K562 (cell line): ENCODE results near the gene DHDDS. TPM values are rescaled to one million over a fixed set of nuclear protein-coding genes. Genes with fewer than 3 reads are reported as not detected.

Experiments
- ATF6 ChIP-seq: sonication (generic); formaldehyde crosslinking; IDR thresholded peaks from 2 replicates; pipeline ENCODE4 v1.4.0; 2020; ENCODE audit warnings: mild to moderate bottlenecking, missing genetic modification reagents
- BRD4 ChIP-seq: fragments of 200-600 bp; sonication (generic); IDR thresholded peaks from 2 replicates; pipeline ENCODE4 v1.6.1; 2017; ENCODE audit warnings: inconsistent platforms
- CBX1 ChIP-seq: sonication (generic); IDR thresholded peaks from 2 replicates; pipeline ENCODE4 v1.6.1; 2016; ENCODE audit warnings: antibody characterized with exemption, low read depth, mild to moderate bottlenecking
- CCAR2 ChIP-seq: fragments of 200-400 bp; formaldehyde crosslinking; IDR thresholded peaks from 2 replicates; pipeline ENCODE4 v1.6.1; 2017; ENCODE audit warnings: mild to moderate bottlenecking, low read depth, low read length
- CHD1 ChIP-seq: fragments of 200-600 bp; sonication (generic); IDR thresholded peaks from one replicate; pipeline ENCODE4 v1.6.1; 2012; ENCODE audit warnings: mild to moderate bottlenecking, moderate library complexity, low read length, inconsistent platforms
- ETV6 ChIP-seq, 3 experiments: fragments of 150-350 bp in 1 of 3; sonication (generic) in 1 of 3; formaldehyde crosslinking in 1 of 3; IDR thresholded peaks; 2 replicates each; pipeline versions ENCODE4 v1.6.1 to v1.8.0; 2014 to 2022; ENCODE audit warnings: borderline replicate concordance in 2 of 3, low read depth in 2 of 3, antibody characterized with exemption in 1 of 3, low read length in 1 of 3, mild to moderate bottlenecking in 1 of 3, missing genetic modification reagents in 1 of 3
- HMG20A ChIP-seq: fragments of 450-650 bp; formaldehyde crosslinking; conservative IDR thresholded peaks from 2 replicates; pipeline ENCODE4 v1.4.0; 2020; ENCODE audit warnings: mild to moderate bottlenecking, mixed read lengths
- KDM2B ChIP-seq: fragments of 250-450 bp; sonication (Bioruptor Pico); IDR thresholded peaks from 2 replicates; pipeline ENCODE4 v1.8.0; 2021; ENCODE audit warnings: mild to moderate bottlenecking, moderate library complexity
- NCOR1 ChIP-seq: fragments of 450-650 bp; IDR thresholded peaks from 2 replicates; pipeline ENCODE4 v1.6.1; 2016; ENCODE audit warnings: mild to moderate bottlenecking, moderate library complexity
- NFXL1 ChIP-seq: fragments of 450-650 bp; formaldehyde crosslinking; IDR thresholded peaks from 2 replicates; pipeline ENCODE4 v1.4.0; 2021; ENCODE audit warnings: mild to moderate bottlenecking
- POLR3A ChIP-seq: IDR thresholded peaks from 2 replicates; pipeline ENCODE4 v1.6.1; 2011; ENCODE audit warnings: borderline replicate concordance, mild to moderate bottlenecking, moderate library complexity; ENCODE audit not compliant: insufficient read length, insufficient read depth; ENCODE audit errors: extremely low read depth
- PREB ChIP-seq: sonication (generic); formaldehyde crosslinking; IDR thresholded peaks from 2 replicates; pipeline ENCODE4 v1.8.1; 2023; ENCODE audit warnings: mild to moderate bottlenecking, missing genetic modification reagents
- RBBP5 ChIP-seq: fragments of 200-600 bp; sonication (generic); IDR thresholded peaks from 2 replicates; pipeline ENCODE4 v1.6.1; 2012; ENCODE audit warnings: borderline replicate concordance, mild to moderate bottlenecking, low read length, control low read depth, inconsistent platforms; ENCODE audit not compliant: insufficient read depth, poor library complexity, severe bottlenecking
- SFPQ ChIP-seq: fragments of 200-400 bp; formaldehyde crosslinking; IDR thresholded peaks from 2 replicates; pipeline ENCODE4 v1.6.1; 2017; ENCODE audit warnings: mild to moderate bottlenecking, low read depth, low read length, moderate library complexity
- SIN3A ChIP-seq, 2 experiments: fragments of 150-350 bp in 1 of 2; IDR thresholded peaks; 2 replicates each; pipeline ENCODE4 v1.6.1; 2011 to 2016; ENCODE audit warnings: borderline replicate concordance in 2 of 2, low read depth in 2 of 2, low read length in 2 of 2, mild to moderate bottlenecking in 2 of 2, moderate library complexity in 2 of 2; ENCODE audit not compliant: control insufficient read depth in 1 of 2
- SLC30A9 ChIP-seq: fragments of 250-450 bp; sonication (Bioruptor Pico); IDR thresholded peaks from 2 replicates; pipeline ENCODE4 v1.8.0; 2022; ENCODE audit warnings: mild to moderate bottlenecking, moderate library complexity
- TCF15 ChIP-seq: fragments of 250-450 bp; sonication (Bioruptor Pico); IDR thresholded peaks from 2 replicates; pipeline ENCODE4 v1.8.0; 2022; ENCODE audit warnings: moderate library complexity, mild to moderate bottlenecking, inconsistent platforms
- XRCC4 ChIP-seq: IDR thresholded peaks from one replicate; pipeline ENCODE4 v1.6.1; 2011; ENCODE audit not compliant: insufficient read depth, insufficient read length; ENCODE audit errors: extremely low read depth
- ZNF12 ChIP-seq: sonication (generic); formaldehyde crosslinking; IDR thresholded peaks from 2 replicates; pipeline ENCODE4 v1.4.0; 2020; ENCODE audit warnings: mild to moderate bottlenecking, missing genetic modification reagents
- ZNF282 ChIP-seq: sonication (generic); formaldehyde crosslinking; IDR thresholded peaks from 2 replicates; pipeline ENCODE4 v1.8.1; 2023; ENCODE audit warnings: missing genetic modification reagents
- ZNF780A ChIP-seq: fragments of 250-450 bp; sonication (Bioruptor Pico); IDR thresholded peaks from 2 replicates; pipeline ENCODE4 v1.5.0; 2021; ENCODE audit warnings: mild to moderate bottlenecking
- polyA plus RNA-seq, 8 experiments: library from polyadenylated mRNA; depleted of rRNA in 4 of 8; stranded (reverse) in 5 of 8; unstranded in 3 of 8; fragments of >200 nt; fragmentation: Nextera tagmentation in 2 of 8; fragmentation: Illumina TruSeq in 1 of 8; extraction: Ambion mirVana in 2 of 8; extraction: Trizol in 1 of 8; gene quantifications; 2 replicates each; pipeline versions ENCODE4 v1.2.1 to v1.2.3, GENCODE V29; 2011 to 2014; ENCODE audit warnings: inconsistent platforms in 1 of 8, missing spikeins in 1 of 8
- total RNA-seq, 7 experiments: library from RNA; depleted of rRNA in 6 of 7; stranded (reverse); fragments of >200 nt in 6 of 7; fragmentation: Illumina TruSeq in 2 of 7; extraction: Trizol in 2 of 7; gene quantifications; 2 replicates each; pipeline versions ENCODE4 v1.2.1 to v1.2.3, GENCODE V29; 2011 to 2021; ENCODE audit warnings: low replicate concordance in 1 of 7

The DHDDS gene
- total and polyA plus RNA-seq, 9 of the 15 experiments (the other 6 are each of a cell fraction or from before 2014, with no cell fraction given) = 33.3 to 55.0 (median 44.3) TPM

- TF ChIP-seq CBX1 = peak; percentile 97
- TF ChIP-seq ZNF12 (CRISPR knock-in tag) = no peak; the same call in 1 of the 2 replicates
- peak; percentile 69; the same call in 1 of the 2 replicates for TF ChIP-seq NFXL1 (CRISPR knock-in tag)
- 0 out of 2 replicates have a peak, but pooled peaks have one; percentile 75 for TF ChIP-seq SLC30A9 (CRISPR knock-in tag)
- no peak for TF ChIP-seq CCAR2
- TF ChIP-seq ZNF780A = no peak
- TF ChIP-seq HMG20A = no peak
- no peak for TF ChIP-seq SIN3A (IDR thresholded peaks at IDR 0.05; ENCODE audit: borderline replicate concordance in 2 of 2, control insufficient read depth in 1 of 2, low read depth in 2 of 2, low read length in 2 of 2)
- no peak for TF ChIP-seq XRCC4
- TF ChIP-seq PREB (CRISPR knock-in tag) = no peak
- TF ChIP-seq TCF15 (CRISPR knock-in tag) = 0 out of 2 replicates have a peak, but pooled peaks have one; percentile 8
- peak; percentile 99 for TF ChIP-seq BRD4
- TF ChIP-seq RBBP5 = peak; percentile 72
- peak; percentile 96 for TF ChIP-seq CHD1
- no peak for TF ChIP-seq SFPQ
- no peak for TF ChIP-seq ETV6 (IDR thresholded peaks at IDR 0.05; ENCODE audit: borderline replicate concordance in 1 of 2, low read depth in 2 of 2, low read length in 1 of 2)
- 0 out of 2 replicates have a peak, but pooled peaks have one; percentile 21 for TF ChIP-seq ETV6 (CRISPR knock-in tag; IDR thresholded peaks at IDR 0.05; ENCODE audit: borderline replicate concordance)
- peak; percentile 61; the same call in 1 of the 2 replicates for TF ChIP-seq ZNF282
- peak; percentile 78 for TF ChIP-seq ATF6 (CRISPR knock-in tag)
- peak; percentile 91; the same call in 1 of the 2 replicates for TF ChIP-seq KDM2B (CRISPR knock-in tag)
- no peak for TF ChIP-seq POLR3A
- 0 out of 2 replicates have a peak, but pooled peaks have one; percentile 13 for TF ChIP-seq NCOR1
Measured at GRCh38 chr1:26472320-26472900, 40.3 kb downstream of the DHDDS start, which contains the start of gene HMGN2 (continued).
